B cell (primary cell): ENCODE measurements around the gene TLK1. TPM values are rescaled to one million over a fixed set of nuclear protein-coding genes. Genes with fewer than 3 reads are reported as not detected.

ENCODE experiments used
- ATAC-seq: fragments of 200-7000 bp; cut with Tn5 transposase; one replicate; pipeline ENCODE4 v1.10.0; 2021; ENCODE audit warnings: low read depth, mild to moderate bottlenecking, moderate number of reproducible peaks, moderate library complexity
- CTCF ChIA-PET: fragments of 350-600 bp; sonication (Branson Sonifier 250); formaldehyde crosslinking; loops from one replicate; lab custom pipeline; 2021; ENCODE audit warnings: antibody characterized with exemption, inconsistent platforms; lab: Charles Lee
- POLR2A ChIA-PET: fragments of 350-600 bp; sonication (Branson Sonifier 250); formaldehyde crosslinking; loops from one replicate; lab custom pipeline; 2021; ENCODE audit warnings: antibody characterized with exemption; lab: Charles Lee
- DNase-seq: peaks from one replicate; pipeline ENCODE4 v3.0.0; 2013
- H2AFZ ChIP-seq: 2 replicates; pipeline ENCODE4 v1.6.1; 2012; ENCODE audit warnings: mild to moderate bottlenecking, low read depth, low read length; ENCODE audit not compliant: insufficient read depth, poor library complexity, severe bottlenecking
- H3K27ac ChIP-seq, 2 donors: 1 replicate in 1 of 2; 2 replicates in 1 of 2; pipeline ENCODE4 v1.5.1; 2012 to 2013; ENCODE audit warnings: low read length in 2 of 2, mild to moderate bottlenecking in 2 of 2, moderate library complexity in 1 of 2
- H3K27me3 ChIP-seq, 4 experiments: fragments of 200-600 bp in 1 of 4; sonication (generic) in 1 of 4; replicated peaks in 1 of 4; 1 replicate in 2 of 4; 2 replicates in 2 of 4; pipeline versions ENCODE4 v1.6.1 to v1.7.0; 2013 to 2016; ENCODE audit warnings: low read length in 3 of 4, mild to moderate bottlenecking in 2 of 4, mixed read lengths in 1 of 4, moderate library complexity in 1 of 4; ENCODE audit not compliant: insufficient read depth in 4 of 4, control insufficient read depth in 3 of 4; ENCODE audit errors: control extremely low read depth in 1 of 4
- H3K36me3 ChIP-seq, 2 experiments: replicated peaks in 1 of 2; 1 replicate in 1 of 2; 2 replicates in 1 of 2; pipeline versions ENCODE4 v1.6.1 to v1.7.1; 2013; ENCODE audit warnings: low read length in 1 of 2; ENCODE audit not compliant: insufficient read depth in 2 of 2, control insufficient read depth in 1 of 2; ENCODE audit errors: control extremely low read depth in 1 of 2, extremely low read depth in 1 of 2
- H3K4me1 ChIP-seq, 2 donors: fragments of 200-600 bp in 1 of 2; sonication (generic) in 1 of 2; 1 replicate in 1 of 2; 2 replicates in 1 of 2; pipeline versions ENCODE4 v1.5.1 to v1.6.1; 2013 to 2017; ENCODE audit warnings: low read length in 2 of 2; ENCODE audit not compliant: control insufficient read depth in 2 of 2, insufficient read depth in 2 of 2
- H3K4me2 ChIP-seq: replicated peaks from 2 replicates; pipeline ENCODE3; 2012; ENCODE audit warnings: mild to moderate bottlenecking, low read depth, low read length; ENCODE audit not compliant: poor library complexity, severe bottlenecking
- H3K4me3 ChIP-seq, 5 experiments: fragments of 200-600 bp in 1 of 5; sonication (generic) in 1 of 5; 1 replicate in 3 of 5; 2 replicates in 2 of 5; pipeline versions ENCODE4 v1.5.1 to v1.7.0; 2011 to 2016; ENCODE audit warnings: low read length in 4 of 5, mild to moderate bottlenecking in 4 of 5, low read depth in 2 of 5, control low read depth in 1 of 5, moderate library complexity in 1 of 5; ENCODE audit not compliant: insufficient read depth in 1 of 5; ENCODE audit errors: control extremely low read depth in 1 of 5, extremely low read depth in 1 of 5
- H3K79me2 ChIP-seq: fragments of 200-600 bp; sonication (generic); one replicate; pipeline ENCODE4 v1.6.0; 2016; ENCODE audit warnings: low read length; ENCODE audit not compliant: control insufficient read depth, insufficient read depth
- H3K9ac ChIP-seq: fragments of 200-600 bp; sonication (generic); 2 replicates; pipeline ENCODE4 v1.6.1; 2017; ENCODE audit warnings: mild to moderate bottlenecking, low read length, moderate library complexity
- H3K9me3 ChIP-seq, 3 donors: one replicate each; pipeline versions ENCODE4 v1.6.1 to v1.7.1; 2013; ENCODE audit warnings: low read length in 2 of 3; ENCODE audit not compliant: control insufficient read depth in 2 of 3, insufficient read depth in 1 of 3; ENCODE audit errors: control extremely low read depth in 1 of 3
- H4K20me1 ChIP-seq: 2 replicates; pipeline ENCODE4 v1.6.0; 2012; ENCODE audit warnings: mild to moderate bottlenecking, low read length; ENCODE audit not compliant: insufficient read depth, control insufficient read depth, poor library complexity, severe bottlenecking
- H3K27ac Mint-ChIP-seq: one replicate; pipeline ENCODE4 v1.8.0; 2021; ENCODE audit warnings: mixed read lengths
- H3K27me3 Mint-ChIP-seq: one replicate; pipeline ENCODE4 v1.8.0; 2021; ENCODE audit warnings: mixed read lengths
- H3K4me1 Mint-ChIP-seq: one replicate; pipeline ENCODE4 v1.8.0; 2021; ENCODE audit warnings: mixed read lengths
- H3K4me3 Mint-ChIP-seq: one replicate; pipeline ENCODE4 v1.8.0; 2021; ENCODE audit warnings: mixed read lengths
- H3K9me3 Mint-ChIP-seq: one replicate; pipeline ENCODE4 v1.8.0; 2022; ENCODE audit warnings: mixed read lengths; ENCODE audit not compliant: insufficient read depth
- EZH2 ChIP-seq: IDR thresholded peaks from 2 replicates; pipeline ENCODE4 v1.6.1; 2012; ENCODE audit warnings: borderline replicate concordance, low read depth, mild to moderate bottlenecking, moderate library complexity, low read length; ENCODE audit not compliant: insufficient read depth, poor library complexity, severe bottlenecking
- whole genome bisulfite sequencing: methylation state at CpG from one replicate; pipeline ENCODE4 v1.1.5; 2013; ENCODE audit warnings: missing lambda C conversion rate; ENCODE audit not compliant: insufficient coverage; 5-methylcytosine and 5-hydroxymethylcytosine counted together
- intact Hi-C: fragments of 100-400 bp; cut with micrococcal nuclease; formaldehyde crosslinking; loops from one replicate; pipeline ENCODE4 v1.10.0; 2022
- polyA plus RNA-seq: library from polyadenylated mRNA; depleted of rRNA; stranded (reverse); fragments of >200 nt; gene quantifications from 2 replicates; pipeline ENCODE4 v1.2.3, GENCODE V29; 2012
- total RNA-seq, 2 donors: library from RNA; stranded (reverse); fragments of 120-200 nt in 1 of 2; gene quantifications; 1 replicate in 1 of 2; 2 replicates in 1 of 2; pipeline versions ENCODE4 v1.2.3 to v1.2.4, GENCODE V29; 2013 to 2022
- TF ChIP-seq, protein P1 (sequence below): fragments of 200-600 bp; IDR thresholded peaks from one replicate; pipeline ENCODE4 v1.8.0; 2022; ENCODE audit warnings: antibody characterized with exemption, mild to moderate bottlenecking

The TLK1 gene
- total and polyA plus RNA-seq, 2 donors (not counting 1 experiment from before 2014, with no cell fraction given): 13.8 to 186 TPM

DNA sequence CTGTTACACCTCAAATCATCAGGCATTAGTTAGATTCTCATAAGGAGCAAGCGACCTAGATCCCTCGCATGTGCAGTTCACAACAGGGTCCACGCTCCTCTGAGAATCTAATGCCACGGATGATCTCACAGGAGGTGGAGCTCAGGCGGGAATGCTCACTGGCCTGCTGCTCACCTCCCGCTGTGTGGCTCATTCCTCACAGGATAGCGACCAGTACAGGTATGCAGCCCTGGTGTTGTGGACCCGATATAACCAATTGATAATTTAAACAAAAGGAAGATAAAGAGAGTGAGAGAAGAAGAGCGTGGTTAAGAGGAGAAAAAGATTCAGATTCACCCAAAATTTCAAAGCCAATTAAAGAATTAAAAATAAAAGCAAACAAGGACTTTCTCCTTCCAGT lies 20.8 kb downstream of the TLK1 start:
- Mint-ChIP-seq H3K27ac (no peak overlapping the region), H3K9me3 (no peaks in the 10 kb centered on the region), H3K4me1 (peaks cover 75% of the 10 kb centered on the region), H3K27me3 (no peaks in the 10 kb centered on the region), H3K4me3 (no peak overlapping the region)
- Histone ChIP-seq H3K4me3 (no peak overlapping the region), H3K27ac (no peak overlapping the region), H3K27me3 (no peaks in the 10 kb centered on the region), H3K9me3 (no peaks in the 10 kb centered on the region), H4K20me1 (peaks cover 97% of the 10 kb centered on the region), H3K36me3 (peaks cover 0 to 1% of the 10 kb centered on the region in 2 experiments), H3K9ac (no peak overlapping the region), H2AFZ (no peak overlapping the region), H3K4me1 (peaks cover 22 to 45% of the 10 kb centered on the region in 2 donors), H3K79me2 (peaks cover 98% of the 10 kb centered on the region), H3K4me2 (no peak overlapping the region)
- CTCF ChIA-PET: no interaction called here
- intact Hi-C loops: no loop called here
- POLR2A ChIA-PET: no interaction called here
- ATAC-seq (no peak), DNase-seq (no peak)
- WGBS: 93% methylated on average over 6 of the region's 9 CpGs
- TF ChIP-seq, protein P1, sequence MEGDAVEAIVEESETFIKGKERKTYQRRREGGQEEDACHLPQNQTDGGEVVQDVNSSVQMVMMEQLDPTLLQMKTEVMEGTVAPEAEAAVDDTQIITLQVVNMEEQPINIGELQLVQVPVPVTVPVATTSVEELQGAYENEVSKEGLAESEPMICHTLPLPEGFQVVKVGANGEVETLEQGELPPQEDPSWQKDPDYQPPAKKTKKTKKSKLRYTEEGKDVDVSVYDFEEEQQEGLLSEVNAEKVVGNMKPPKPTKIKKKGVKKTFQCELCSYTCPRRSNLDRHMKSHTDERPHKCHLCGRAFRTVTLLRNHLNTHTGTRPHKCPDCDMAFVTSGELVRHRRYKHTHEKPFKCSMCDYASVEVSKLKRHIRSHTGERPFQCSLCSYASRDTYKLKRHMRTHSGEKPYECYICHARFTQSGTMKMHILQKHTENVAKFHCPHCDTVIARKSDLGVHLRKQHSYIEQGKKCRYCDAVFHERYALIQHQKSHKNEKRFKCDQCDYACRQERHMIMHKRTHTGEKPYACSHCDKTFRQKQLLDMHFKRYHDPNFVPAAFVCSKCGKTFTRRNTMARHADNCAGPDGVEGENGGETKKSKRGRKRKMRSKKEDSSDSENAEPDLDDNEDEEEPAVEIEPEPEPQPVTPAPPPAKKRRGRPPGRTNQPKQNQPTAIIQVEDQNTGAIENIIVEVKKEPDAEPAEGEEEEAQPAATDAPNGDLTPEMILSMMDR: no peak
- TF ChIP-seq EZH2: no peak

DNA sequence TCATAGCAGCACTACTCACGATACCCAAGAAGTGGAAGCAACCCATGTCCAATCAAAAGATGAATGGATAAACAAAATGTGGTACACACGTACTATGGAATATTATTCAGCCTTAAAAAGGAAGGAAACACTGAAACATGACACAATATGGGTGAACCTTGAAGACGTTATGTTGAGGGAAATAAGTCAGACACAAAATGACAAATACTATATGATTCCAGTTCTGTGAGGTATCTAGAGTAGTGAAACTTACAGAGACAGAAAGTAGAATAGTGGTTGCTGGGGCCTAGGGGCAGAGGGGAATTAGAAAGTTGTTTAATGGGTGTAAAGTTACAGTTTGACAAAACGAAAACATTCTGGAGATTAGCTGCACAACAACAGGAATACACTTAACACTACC lies 24.7 kb downstream of the TLK1 start:
- intact Hi-C loops: no loop called here
- WGBS: no CpG with 5 or more reads among the region's 4 CpGs
- H4K20me1 ChIP-seq: peaks cover 97% of the 10 kb centered on the region
- H3K9me3 ChIP-seq: no peaks in the 10 kb centered on the region
- H3K27ac Mint-ChIP-seq: peak overlapping the region; percentile 61
- H3K27ac ChIP-seq: no peak overlapping the region
- H3K36me3 ChIP-seq: peaks cover 0 to 1% of the 10 kb centered on the region in 2 experiments
- H3K79me2 ChIP-seq: peaks cover 98% of the 10 kb centered on the region
- POLR2A ChIA-PET: no interaction called here
- TF ChIP-seq, protein P1: no peak
- TF ChIP-seq EZH2: no peak
- H3K9ac ChIP-seq: no peak overlapping the region
- no peak overlapping the region for H3K4me3 ChIP-seq
- H3K4me2 ChIP-seq: no peak overlapping the region
- ATAC-seq (no peak), DNase-seq (no peak)
- no peaks in the 10 kb centered on the region for H3K27me3 Mint-ChIP-seq
- peaks cover 66% of the 10 kb centered on the region for H3K4me1 Mint-ChIP-seq
- CTCF ChIA-PET: interaction anchor here (2.0 kb wide), 1 partner anchor 280 kb away, joined by 6 read pairs; no protein-coding TSS in a partner anchor
- H3K4me1 ChIP-seq: peaks cover 21 to 28% of the 10 kb centered on the region in 2 donors
- H3K4me3 Mint-ChIP-seq: peak overlapping the region; percentile 37
- H2AFZ ChIP-seq: no peak overlapping the region
- H3K9me3 Mint-ChIP-seq: no peaks in the 10 kb centered on the region
- no peaks in the 10 kb centered on the region for H3K27me3 ChIP-seq
